Gastroesophageal sphincter (tissue), 4 donors: ENCODE data around the gene SV2C. TPM values are rescaled to one million over a fixed set of nuclear protein-coding genes. Genes with fewer than 3 reads are reported as not detected.
"Not testable (repeated sequence)": the region's sequence is repeated elsewhere in the genome, so short reads cannot be mapped to it uniquely, and the experiment has no call there.

ENCODE experiments used
- ATAC-seq: fragments of 150-250 bp; one replicate; pipeline ENCODE4 v1.9.1; 2016; ENCODE audit warnings: mild to moderate bottlenecking, moderate library complexity
- H3K27ac ChIP-seq, 4 donors: fragments of 200-600 bp; sonication (generic) in 3 of 4; 1 replicate in 3 of 4; 2 replicates in 1 of 4; pipeline ENCODE4 v1.5.1; 2016 to 2019
- H3K27me3 ChIP-seq: fragments of 200-600 bp; sonication (generic); one replicate; pipeline ENCODE4 v1.5.1; 2019
- H3K36me3 ChIP-seq, 2 donors: fragments of 200-600 bp; sonication (generic); one replicate each; pipeline ENCODE4 v1.5.1; 2019; ENCODE audit warnings: control low read depth in 1 of 2
- H3K4me1 ChIP-seq, 3 donors: fragments of 200-600 bp; sonication (generic); 1 replicate in 2 of 3; 2 replicates in 1 of 3; pipeline ENCODE4 v1.5.1; 2016 to 2019; ENCODE audit warnings: control low read depth in 2 of 3
- H3K4me3 ChIP-seq, 2 donors: fragments of 200-600 bp; sonication (generic); one replicate each; pipeline ENCODE4 v1.5.1; 2019; ENCODE audit warnings: mild to moderate bottlenecking in 1 of 2, moderate library complexity in 1 of 2
- H3K9me3 ChIP-seq, 3 donors: fragments of 200-600 bp; sonication (generic); one replicate each; pipeline ENCODE4 v1.5.1; 2017 to 2019; ENCODE audit warnings: control low read depth in 2 of 3
- CTCF ChIP-seq, 4 experiments: fragments of 200-600 bp in 2 of 4; fragments of 450-650 bp in 2 of 4; sonication (generic) in 1 of 4; IDR thresholded peaks; one replicate each; pipeline ENCODE4 v1.5.1; 2017 to 2019; ENCODE audit warnings: antibody characterized with exemption in 4 of 4, mild to moderate bottlenecking in 2 of 4, moderate library complexity in 2 of 4
- EP300 ChIP-seq: sonication (generic); formaldehyde crosslinking; IDR thresholded peaks from one replicate; pipeline ENCODE4 v1.6.1; 2017; ENCODE audit warnings: antibody characterized with exemption, mild to moderate bottlenecking
- POLR2A ChIP-seq, 2 donors: fragments of 450-650 bp; IDR thresholded peaks; one replicate each; pipeline ENCODE4 v1.6.1; 2017; ENCODE audit warnings: antibody characterized with exemption in 2 of 2, mild to moderate bottlenecking in 2 of 2, moderate library complexity in 1 of 2
- POLR2AphosphoS5 ChIP-seq: sonication (generic); formaldehyde crosslinking; IDR thresholded peaks from one replicate; pipeline ENCODE4 v1.6.1; 2017; ENCODE audit warnings: antibody characterized with exemption
- WGBS, 2 donors: methylation state at CpG; one replicate each; pipeline ENCODE4 v1.1.5; 2018; ENCODE audit warnings: low coverage in 1 of 2; 5-methylcytosine and 5-hydroxymethylcytosine counted together
- total RNA-seq, 4 donors: library from RNA; depleted of rRNA; stranded (reverse); fragments of >200 nt; gene quantifications; one replicate each; pipeline ENCODE4 v1.1.0, GENCODE V29; 2016

The SV2C gene
- total RNA-seq, 4 donors from 2014 or later, result 0.16 to 0.67 (median 0.39) TPM

- 79 to 89% methylated on average over 2 of the region's 2 CpGs for WGBS, 2 donors
- Histone ChIP-seq H3K27me3 (no peaks in the 10 kb centered on the region), H3K36me3 (no peaks in the 10 kb centered on the region), H3K27ac (no peak overlapping the region), H3K4me1 (no peaks in the 10 kb centered on the region), H3K4me3 (no peak overlapping the region), H3K9me3 (no peaks in the 10 kb centered on the region)
- no peak for ATAC-seq
- TF ChIP-seq POLR2AphosphoS5 (no peak), EP300 (no peak), CTCF (IDR thresholded peaks at IDR 0.05) (no peak), POLR2A (IDR thresholded peaks at IDR 0.05) (no peak)
Measured at GRCh38 chr5:76299592-76299991, 216.4 kb downstream of the SV2C start.

- not testable (repeated sequence) for H3K27me3 ChIP-seq, H3K27ac ChIP-seq, H3K4me1 ChIP-seq, ATAC-seq, H3K9me3 ChIP-seq, H3K4me3 ChIP-seq, H3K36me3 ChIP-seq
- 36 to 80% methylated on average over 1 of the region's 1 CpG for WGBS, 2 donors
Measured at GRCh38 chr5:76301932-76302331, 218.7 kb downstream of the SV2C start.

DNA sequence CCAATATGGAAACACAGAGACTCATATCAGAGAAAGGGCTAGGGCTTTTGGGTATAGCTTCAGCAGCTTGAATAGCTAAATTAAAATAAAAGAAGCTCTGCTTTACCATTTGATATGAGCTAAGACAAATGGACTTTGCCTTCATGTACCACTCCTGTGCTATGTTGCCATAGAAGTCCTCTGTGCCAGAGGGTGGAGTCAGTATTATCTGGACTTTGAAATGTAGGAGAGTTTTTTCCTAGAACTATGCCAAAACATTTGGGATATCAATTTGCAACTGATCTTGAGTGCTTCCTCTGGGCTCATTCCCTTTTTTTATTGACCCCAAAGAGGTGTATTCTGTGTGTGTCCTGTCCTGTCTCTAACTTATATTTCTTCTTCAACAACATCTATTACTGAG is 219.5 kb downstream of the SV2C start:
- ATAC-seq, H3K36me3 ChIP-seq, H3K4me1 ChIP-seq, H3K9me3 ChIP-seq, H3K4me3 ChIP-seq, H3K27me3 ChIP-seq, H3K27ac ChIP-seq: not testable (repeated sequence)

DNA sequence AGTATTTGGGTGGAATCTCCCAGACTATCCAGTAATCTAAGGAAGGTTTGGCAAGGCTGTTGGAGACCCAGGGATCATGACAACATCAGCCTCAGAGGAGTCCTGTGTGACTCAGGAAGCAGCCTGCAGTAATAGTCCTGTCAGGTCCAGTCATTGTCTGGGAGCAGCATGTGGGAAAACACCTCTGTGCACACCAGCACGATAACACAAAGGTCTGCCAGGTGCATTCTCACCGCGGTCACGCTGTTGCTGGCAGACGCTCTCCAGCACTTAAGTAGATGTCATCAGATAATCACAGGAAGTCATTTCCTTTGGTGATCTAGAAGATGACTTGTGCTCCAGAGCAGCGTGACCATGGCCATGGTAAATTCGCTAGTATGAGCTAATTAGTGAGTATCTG is 220.7 kb downstream of the SV2C start:
- Histone ChIP-seq H3K27ac (no peak overlapping the region), H3K27me3 (no peaks in the 10 kb centered on the region), H3K36me3 (no peaks in the 10 kb centered on the region), H3K4me3 (no peak overlapping the region), H3K4me1 (no peaks in the 10 kb centered on the region), H3K9me3 (no peaks in the 10 kb centered on the region)
- TF ChIP-seq CTCF (IDR thresholded peaks at IDR 0.05) (no peak), EP300 (no peak), POLR2A (IDR thresholded peaks at IDR 0.05) (no peak), POLR2AphosphoS5 (no peak)
- 50 to 63% methylated on average over 2 to 7 of the region's 7 CpGs for WGBS, 2 donors
- no peak for ATAC-seq

DNA sequence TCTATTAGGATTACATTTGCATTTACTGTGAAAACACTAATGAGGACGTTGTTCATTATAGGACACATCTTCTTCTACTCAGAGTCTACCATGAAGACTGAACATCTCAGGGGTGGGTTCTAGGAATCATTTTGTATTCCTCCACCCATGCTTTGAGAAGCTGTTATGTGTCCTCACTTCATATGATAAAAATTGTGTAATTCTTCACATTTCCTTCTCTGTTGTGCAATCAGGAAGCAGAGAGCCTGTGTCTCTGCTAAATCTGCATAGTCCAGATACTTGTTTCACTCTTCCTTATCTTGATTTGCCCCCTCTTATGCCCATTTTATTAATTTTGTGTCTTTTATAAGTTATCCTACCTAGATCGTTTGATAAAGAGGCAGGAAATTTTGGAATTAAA is 222.1 kb downstream of the SV2C start:
- Histone ChIP-seq H3K27ac (no peak overlapping the region), H3K36me3 (no peaks in the 10 kb centered on the region), H3K27me3 (no peaks in the 10 kb centered on the region), H3K4me3 (no peak overlapping the region), H3K9me3 (no peaks in the 10 kb centered on the region), H3K4me1 (no peaks in the 10 kb centered on the region)
- ATAC-seq, result peak; percentile 60
- 52 to 62% methylated on average over 2 of the region's 2 CpGs for WGBS, 2 donors
- TF ChIP-seq CTCF (IDR thresholded peaks at IDR 0.05) (no peak), POLR2A (IDR thresholded peaks at IDR 0.05) (no peak), POLR2AphosphoS5 (no peak), EP300 (no peak)

DNA sequence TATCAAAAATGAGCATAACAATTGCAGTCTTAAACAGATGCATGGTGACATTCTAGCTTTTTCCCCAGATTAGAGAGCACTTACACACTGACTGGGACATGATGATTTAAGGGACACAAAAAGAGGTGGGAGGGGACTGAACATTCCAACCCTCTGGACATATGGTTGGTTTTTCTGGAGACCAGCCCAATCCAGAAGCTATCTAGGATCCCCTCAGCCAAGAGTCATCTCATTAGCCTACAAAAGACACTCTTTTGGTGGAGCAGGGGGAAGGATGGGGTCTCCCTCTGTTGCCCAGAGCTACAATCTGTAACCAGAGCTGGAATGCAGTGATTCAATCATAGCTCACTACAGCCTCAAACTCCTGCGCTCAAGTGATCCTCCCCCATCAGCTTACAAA is 222.6 kb downstream of the SV2C start:
- no peak for ATAC-seq
- no peaks in the 10 kb centered on the region for H3K9me3 ChIP-seq
- no peak overlapping the region for H3K4me3 ChIP-seq
- 100% methylated on average over 1 of the region's 1 CpG for WGBS, 2 donors
- no peak overlapping the region for H3K27ac ChIP-seq
- no peaks in the 10 kb centered on the region for H3K36me3 ChIP-seq
- TF ChIP-seq POLR2A (IDR thresholded peaks at IDR 0.05) (no peak), POLR2AphosphoS5 (no peak), CTCF (IDR thresholded peaks at IDR 0.05) (no peak), EP300 (no peak)
- H3K27me3 ChIP-seq, result no peaks in the 10 kb centered on the region
- no peaks in the 10 kb centered on the region for H3K4me1 ChIP-seq
